Activated CD8-positive, alpha-beta memory T cell treated with anti-CD3 and anti-CD28 coated beads, Interleukin-2, amount 50 U/mL, for 24 hours (primary cell): ENCODE data around the gene MT1B.
"Not testable (repeated sequence)": the region's sequence is repeated elsewhere in the genome, so short reads cannot be mapped to it uniquely, and the experiment has no call there.

Source experiments
- DNase-seq: peaks from one replicate; pipeline ENCODE4 v3.0.0-alpha.2; 2020; ENCODE audit errors: extremely low read depth

MT1B gene

DNA sequence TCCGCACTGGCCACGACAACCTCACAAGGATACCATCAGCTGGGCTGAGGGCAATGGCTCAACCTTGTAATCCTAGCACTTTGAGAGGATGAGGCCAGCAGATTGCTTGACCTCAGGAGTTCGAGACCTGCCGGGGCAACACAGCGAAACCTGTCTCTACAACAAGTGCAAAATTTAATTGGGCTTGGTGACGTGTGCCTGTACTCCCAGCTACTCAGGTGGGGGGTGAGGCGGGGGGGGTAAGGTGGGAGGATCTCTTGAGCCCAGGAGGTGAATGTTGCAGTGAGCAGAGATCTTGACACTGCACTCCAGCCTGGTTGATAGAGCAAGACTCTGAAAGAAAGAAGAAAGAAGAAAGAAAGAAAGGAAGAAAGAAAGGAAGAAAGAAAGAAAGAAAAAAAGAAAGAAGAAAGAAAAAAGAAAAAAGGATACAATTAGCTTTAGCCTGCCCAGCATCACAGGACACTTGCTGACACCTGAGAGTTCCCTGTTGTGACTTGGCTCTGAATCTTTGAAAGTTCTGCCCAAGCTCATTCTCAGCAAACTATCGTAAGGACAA lies 31.3 kb upstream of the MT1B start:
- DNase-seq: no peak

DNA sequence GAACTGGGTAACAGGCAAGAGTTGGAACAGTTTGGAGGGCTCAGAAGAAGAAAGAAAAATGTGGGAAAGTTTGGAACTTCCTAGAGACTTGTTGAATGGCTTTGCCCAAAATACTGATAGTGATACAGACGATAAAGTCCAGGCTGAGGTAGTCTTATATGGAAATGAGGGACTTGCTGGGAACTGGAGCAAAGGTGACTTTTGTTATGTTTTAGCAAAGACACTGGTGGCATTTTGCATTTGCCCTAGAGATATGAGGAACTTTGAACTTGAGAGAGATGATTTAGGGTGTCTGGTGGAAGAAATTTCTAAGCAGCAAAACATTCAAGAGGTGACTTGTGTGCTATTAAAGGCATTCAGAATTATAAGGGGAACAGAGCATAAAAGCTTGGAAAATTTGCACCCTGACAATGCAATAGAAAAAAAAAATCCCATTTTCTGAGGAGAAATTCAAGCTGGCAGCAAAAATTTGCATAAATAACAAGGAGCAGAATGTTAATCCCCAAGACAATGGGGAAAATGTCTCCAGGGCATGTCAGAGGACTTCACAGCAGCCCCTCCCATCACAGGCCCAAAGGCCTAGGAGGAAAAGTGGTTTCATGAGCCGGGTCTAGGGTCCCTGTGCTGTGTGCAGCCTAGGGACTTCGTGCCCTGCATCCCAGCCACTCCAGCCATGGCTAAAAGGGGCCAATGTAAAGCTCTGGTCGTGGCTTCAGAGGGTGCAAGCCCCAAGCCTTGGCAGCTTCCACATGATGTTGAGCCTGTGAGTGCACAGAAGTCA lies 29.8 kb upstream of the MT1B start:
- DNase-seq: not testable (repeated sequence)

DNA sequence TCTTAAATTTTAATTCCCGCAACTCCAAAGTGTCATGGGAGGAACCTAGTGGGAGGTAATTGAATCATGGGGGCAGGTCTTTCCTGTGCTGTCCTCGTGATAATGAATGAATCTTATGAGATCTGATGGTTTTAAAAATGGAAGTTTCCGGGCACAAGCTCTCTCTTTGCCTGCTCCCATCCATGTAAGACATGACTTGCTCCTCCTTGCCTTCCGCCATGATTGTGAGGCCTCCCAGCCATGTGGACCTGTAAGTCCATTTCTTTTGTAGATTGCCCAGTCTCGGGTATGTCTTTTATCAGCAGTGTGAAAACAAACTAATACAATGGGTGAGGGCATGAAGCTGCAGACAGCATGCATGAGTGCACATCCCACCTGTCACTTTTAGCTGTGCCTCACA lies 28.5 kb upstream of the MT1B start:
- not testable (repeated sequence) for DNase-seq

DNA sequence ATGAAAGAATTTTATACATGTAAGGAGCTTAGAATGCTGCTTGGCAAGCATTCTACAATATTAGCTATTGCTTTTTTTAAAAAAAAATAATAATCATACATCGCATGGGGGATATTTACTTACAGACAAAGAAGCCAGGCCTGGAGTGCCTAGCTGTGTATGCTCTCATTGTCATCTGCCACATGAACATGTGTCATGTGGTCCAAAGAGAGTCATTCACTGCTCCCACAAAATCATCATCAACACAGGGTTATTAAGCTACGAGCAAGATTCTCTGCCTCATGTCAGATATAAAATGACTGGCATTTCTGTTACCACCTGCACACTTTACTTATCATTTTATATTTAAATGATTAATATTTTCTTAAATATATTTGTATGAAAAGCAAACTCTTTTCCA lies 28.0 kb upstream of the MT1B start:
- no peak for DNase-seq

DNA sequence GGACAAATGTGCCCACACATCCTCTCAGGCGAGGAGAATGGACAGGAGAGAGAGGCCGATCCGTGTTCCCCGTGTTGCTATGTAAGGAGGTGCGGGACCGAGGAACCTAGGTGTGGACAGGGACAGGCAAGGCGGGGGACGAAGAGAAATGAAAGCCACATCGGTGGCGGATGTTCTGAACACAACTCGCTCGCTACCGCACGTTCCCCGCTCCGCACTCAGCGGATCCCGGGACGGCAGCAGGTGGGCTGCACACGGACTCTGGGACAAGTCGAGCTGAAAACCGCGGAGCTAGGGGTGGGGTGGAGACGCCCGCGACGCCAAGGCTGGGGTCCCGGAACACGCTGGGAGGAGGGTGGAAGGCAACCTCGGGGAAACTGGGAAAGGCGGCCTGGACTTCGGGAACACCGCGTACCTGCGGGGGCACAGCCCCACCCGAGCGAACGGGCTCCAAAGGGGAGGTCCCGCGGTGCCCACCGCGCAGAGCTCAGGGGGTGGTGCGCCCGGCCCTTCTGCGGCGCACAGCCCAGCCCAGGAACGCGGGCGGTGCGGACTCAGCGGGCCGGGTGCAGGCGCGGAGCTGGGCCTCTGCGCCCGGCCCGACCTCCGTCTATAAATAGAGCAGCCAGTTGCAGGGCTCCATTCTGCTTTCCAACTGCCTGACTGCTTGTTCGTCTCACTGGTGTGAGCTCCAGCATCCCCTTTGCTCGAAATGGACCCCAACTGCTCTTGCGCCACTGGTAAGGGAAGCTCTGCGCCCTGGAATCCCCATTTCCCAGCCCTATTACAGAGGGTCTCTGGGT lies 26.3 kb upstream of the MT1B start, which contains the start of gene MT1E:
Gene MT1E (plus strand): TSS at position 642 of the 803 bp plus-strand sequence. CDS start 71 bp downstream, at position 713.
- DNase-seq: no peak

DNA sequence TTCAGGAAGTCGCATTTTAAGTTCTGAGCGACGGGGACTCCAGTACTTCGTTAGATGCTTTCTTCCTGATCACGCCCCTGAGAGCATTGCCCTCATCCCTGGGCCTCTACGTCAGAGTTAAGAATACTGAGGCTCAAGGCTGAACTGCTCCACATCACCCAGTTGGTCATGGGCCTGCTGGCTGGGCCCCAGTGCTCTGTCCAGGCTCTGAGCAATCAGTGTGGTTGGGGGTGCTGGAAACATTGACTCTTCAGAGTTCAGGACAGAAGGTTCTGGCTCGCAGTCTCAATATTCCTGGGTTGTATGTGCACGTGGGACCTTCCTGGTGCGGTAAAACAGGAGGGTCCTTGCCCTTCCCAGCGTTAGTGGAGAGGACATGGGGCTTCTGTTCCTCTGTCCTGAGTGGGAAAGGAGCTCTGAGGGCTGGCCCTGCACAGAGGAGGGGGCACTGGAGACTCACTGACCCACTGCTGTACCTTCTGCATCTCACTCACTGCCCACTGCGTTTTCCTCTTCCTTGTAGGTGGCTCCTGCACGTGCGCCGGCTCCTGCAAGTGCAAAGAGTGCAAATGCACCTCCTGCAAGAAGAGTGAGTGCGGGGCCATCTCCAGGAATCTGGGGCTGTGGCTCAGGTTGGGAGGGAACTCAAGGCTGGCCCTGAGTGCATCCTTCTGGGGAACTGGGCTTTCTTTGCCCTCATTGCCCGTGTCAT lies 25.6 kb upstream of the MT1B start:
- DNase-seq: no peak

DNA sequence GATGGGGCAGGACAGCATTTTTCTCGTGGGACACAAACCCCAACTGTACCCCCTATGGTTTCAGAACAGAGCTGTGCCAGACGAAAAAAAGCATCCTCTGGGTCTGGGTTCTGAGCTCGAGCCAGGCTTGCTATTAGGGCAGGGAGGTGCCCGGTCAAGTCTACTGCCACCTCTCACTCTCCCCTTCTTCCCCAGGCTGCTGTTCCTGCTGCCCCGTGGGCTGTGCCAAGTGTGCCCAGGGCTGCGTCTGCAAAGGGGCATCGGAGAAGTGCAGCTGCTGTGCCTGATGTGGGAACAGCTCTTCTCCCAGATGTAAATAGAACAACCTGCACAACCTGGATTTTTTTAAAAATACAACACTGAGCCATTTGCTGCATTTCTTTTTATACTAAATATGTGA lies 25.0 kb upstream of the MT1B start:
- no peak for DNase-seq

DNA sequence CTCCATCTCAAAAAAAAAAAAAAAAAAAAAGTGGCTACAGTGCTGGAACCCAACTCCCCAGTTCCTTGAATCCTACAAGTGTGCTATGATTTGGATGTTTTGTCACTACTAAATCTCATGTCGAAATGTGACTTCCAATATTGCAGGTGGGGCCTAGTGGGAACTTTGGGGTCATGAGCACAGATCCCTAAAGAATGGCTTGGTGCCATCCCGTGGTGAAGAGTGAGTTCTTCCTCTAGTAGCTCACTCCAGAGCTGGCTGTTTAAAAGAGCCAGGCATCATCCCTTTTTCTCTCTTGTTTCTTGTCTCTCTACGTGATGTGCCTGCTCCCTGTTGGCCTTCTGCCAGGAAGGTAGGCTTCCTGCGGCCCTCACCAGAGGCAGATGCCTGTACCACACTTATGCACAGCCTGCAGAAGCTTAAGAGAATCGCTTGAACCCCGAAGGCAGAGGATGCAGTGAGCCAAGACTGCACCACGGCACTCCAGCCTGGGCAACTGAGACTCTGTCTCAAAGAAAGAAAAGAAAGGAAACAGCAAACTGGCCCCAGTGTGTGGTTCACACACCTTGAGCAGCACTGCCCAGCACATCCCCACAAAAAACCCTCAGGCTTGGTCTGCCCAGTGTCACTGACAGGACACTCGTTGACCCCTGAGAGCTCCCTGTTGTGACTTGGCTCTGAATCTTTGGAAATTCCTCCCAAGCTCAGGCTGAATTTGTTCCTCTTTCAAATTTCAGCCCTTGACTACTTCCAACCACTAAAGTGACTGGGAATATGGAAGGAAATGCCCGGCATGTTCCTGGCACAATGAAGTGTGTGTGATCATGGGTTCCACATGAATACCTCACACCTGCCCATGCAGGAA lies 23.0 kb upstream of the MT1B start:
- DNase-seq: no peak

DNA sequence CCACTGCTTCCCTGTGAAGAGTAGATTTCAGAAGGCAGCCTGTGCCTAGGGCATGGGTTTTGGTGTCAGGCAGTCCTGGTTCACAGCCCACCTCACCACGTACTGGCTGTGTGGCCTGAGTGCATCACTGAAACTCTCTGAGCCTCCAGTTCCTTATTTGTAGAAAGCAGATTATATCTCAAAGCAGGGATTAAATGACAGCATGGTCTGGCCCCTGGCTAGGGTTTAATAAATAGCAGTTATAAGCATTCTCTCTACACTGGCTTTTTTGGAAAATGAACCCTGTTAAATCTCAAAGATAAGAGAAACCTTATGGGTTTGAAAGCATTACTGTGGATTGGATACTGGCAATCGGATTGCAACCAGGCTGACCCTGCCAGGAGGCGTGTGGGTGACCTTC lies 22.2 kb upstream of the MT1B start:
- DNase-seq: no peak

DNA sequence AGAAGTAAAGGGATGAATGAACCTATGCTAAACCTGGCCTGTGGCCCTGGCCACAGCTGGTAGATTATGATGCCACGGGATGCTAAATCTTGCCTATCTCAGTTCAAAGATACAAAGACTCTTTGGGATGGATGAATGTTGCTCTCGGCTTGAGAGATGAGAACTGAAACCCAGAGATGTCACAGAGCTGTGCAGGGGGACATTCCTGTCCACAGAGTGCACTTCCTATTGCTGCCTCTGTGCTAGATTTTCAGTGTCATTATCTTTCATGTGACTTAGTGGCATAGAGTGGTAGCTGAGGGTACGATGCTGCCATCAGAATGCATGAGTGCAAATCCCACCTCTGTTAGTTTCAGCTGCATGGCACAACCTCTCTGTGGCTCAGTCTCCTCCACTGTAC lies 21.6 kb upstream of the MT1B start:
- no peak for DNase-seq

DNA sequence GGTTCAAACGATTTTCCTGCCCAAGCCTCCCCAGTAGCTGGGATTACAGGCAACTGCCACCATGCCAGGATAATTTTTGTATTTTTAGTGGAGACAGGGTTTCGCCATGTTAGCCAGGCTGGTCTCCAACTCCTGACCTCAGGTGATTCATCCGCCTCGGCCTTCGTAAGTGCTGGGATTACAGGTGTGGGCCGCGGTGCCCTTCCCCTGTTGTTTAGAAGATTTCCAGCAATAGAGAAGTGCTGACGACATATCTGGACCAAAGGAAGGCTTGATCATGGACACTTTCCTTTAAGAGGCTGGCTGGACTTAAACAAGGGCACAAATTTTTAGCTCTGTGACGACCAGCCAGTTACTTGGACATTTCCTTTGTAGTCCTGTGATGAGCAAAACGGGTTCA lies 20.5 kb upstream of the MT1B start:
- no peak for DNase-seq

DNA sequence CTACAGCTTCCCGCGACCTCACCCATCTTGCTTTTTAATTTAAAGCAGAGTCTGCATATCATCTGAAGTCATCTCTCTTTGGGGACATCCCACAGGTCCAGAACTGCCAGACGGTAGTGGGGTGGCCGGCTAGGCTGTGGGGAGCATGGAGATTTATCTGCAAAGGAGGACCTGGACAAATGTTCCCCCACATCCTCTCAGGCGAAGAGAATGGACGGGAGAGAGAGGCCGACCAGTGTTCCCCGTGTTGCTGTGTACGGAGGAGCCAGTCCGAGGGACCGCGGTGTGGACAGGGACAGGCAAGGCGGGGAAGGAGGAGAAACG lies 19.9 kb upstream of the MT1B start:
- DNase-seq: no peak

DNA sequence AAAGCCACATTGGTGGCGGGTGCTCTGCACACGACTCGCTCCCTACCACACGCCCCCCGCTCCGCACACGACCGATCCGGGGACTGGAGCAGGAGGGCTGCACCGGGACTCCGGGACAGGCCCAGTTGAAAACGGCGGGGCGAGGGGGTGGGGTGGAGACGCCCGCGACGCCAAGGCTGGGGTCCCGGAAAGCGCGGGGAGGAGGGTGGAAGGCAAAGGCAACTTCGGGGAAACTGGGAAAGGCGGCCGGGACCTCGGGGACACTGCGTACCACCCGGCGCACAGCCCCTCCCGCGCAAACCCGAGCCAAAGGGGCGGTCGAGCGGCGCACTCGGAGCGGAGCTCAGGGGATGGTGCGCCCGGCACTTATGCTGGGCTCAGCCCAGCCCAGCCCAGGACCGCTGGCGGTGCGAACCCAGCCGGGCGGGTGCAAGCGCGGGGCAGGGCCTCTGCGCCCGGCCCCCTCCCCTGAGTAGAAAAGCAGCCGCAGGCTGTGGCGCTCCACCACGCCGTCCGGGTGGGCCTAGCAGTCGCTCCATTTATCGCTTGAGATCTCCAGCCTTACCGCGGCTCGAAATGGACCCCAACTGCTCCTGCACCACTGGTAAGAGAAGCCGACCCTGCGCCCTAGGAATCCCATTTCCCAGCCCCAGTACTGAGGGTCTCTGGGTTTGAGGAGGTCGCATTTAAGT lies 19.4 kb upstream of the MT1B start, which contains the start of gene MT1M:
Gene MT1M (plus strand): TSS at position 504 of the 692 bp plus-strand sequence. CDS start 73 bp downstream, at position 577.
- DNase-seq: no peak

DNA sequence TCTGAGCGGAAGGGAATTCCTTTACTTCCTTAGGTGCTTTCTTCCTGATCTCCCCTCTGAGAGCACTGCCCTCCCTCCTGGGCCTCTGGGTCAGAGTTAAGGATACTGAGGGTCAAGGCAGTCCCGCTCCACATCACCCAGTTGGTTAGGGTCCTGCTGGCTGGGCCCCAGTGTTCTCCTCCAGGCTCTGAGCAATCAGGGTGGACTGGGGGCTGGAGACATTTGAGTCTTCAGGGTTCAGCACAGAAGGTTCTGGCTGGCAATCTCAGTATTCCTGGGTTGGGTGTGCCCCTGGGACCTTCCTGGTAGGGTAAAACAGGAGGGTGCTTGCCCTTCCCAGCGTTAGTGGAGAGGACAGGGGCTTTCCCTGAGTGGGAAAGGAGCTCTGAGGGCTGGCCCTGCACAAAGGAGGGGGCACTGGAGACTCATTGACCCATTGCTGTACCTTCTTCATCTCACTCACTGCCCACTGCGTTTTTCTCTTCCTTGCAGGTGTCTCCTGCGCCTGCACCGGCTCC lies 18.8 kb upstream of the MT1B start:
- DNase-seq: no peak

DNA sequence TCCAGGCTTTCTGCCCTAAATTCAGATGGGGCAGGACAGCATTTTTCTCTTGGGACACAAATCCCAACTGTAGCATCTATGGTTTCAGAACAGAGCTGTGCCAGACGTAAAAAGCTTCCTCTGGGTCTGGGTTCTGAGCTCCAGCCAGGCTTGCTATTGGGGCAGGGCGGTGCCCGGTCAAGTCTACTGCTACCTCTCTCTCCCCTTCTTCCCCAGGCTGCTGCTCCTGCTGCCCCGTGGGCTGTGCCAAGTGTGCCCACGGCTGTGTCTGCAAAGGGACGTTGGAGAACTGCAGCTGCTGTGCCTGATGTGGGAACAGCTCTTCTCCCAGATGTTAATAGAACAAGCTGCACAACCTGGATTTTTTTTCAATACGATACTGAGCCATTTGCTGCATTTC lies 18.2 kb upstream of the MT1B start:
- no peak for DNase-seq

DNA sequence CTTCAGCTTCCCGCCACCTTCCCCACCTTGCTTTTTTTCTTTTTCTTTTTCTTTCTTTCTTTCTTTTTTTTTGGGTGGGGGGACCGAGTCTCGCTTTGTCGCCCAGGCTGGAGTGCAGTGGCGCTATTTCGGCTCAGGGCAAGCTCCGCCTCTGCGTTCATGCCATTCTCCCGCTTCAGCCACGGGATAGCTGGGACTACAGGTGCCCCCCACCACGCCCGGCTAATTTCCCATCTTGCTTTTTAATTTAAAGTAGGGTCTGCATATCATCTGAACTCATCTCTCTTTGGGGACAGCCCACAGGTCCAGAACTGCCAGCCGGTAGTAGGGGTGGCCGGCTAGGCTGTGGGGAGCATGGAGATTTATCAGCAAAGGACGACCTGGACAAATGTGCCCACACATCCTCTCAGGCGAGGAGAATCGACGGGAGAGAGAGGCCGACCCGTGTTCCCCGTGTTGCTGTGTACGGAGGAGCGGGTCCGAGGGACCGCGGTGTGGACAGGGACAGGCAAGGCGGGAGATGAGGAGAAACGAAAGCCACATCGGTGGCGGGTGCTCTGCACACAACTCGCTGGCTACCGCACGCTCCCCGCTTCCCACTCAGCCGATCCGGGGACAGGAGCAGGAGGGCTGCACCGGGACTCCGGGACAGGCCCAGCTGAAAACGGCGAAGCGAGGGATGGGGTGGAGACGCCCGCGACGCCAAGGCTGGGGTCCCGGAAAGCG lies 16.8 kb upstream of the MT1B start:
- no peak for DNase-seq

DNA sequence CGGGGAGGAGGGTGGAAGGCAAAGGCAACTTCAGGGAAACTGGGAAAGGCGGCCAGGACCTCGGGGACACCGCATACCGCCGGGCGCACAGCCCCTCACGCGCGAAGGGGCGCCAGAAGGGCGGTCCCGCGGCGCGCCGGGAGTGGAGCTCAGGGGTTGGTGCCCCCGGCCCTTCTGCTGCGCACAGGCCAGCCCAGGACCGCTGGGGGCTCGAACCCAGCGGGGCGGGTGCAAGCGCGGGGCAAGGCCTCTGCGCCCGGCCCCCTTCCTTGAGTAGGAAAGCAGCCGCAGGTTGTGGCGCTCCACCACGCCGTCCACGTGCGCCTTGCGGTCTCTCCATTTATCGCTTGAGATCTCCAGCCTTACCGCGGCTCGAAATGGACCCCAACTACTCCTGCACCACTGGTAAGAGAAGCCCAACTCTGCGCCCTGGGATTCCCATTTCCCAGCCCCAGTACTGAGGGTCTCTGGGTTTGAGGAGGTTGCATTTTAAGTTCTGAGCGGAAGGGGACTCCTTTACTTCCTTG lies 16.2 kb upstream of the MT1B start:
- no peak for DNase-seq

DNA sequence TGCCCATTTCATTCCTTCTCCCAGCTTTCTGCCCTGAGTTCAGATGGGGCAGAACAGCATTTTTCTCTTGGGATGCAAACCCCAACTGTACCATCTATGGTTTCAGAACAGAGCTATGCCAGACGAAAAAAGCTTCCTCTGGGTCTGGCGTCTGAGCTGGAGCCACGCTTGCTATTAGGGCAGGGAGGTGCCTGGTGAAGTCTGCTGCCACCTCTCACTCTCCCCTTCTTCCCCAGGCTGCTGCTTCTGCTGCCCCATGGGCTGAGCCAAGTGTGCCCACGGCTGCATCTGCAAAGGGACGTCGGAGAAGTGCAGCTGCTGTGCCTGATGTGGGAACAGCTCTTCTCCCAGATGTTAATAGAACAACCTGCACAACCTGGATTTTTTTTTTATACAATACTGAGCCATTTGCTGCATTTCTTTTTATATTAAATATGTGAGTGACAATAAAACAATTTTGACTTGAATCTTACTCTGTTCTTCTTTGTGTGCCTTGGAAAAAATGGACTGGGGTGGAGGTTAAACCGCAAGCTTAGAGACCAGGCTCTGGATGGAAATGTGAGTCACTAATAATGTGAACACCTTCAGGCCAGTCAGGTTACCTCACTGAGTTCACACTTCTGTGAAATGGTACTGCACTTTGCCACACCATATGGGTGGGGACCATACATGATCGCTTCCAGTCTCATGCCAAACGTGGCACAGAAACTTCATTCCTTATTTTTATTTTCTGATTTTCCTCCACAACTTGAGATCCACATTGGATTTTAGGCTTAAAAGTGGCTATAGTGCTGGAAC lies 14.9 kb upstream of the MT1B start:
- no peak for DNase-seq
